ENCODE results near the gene METTL24.

Gene METTL24, protein sequence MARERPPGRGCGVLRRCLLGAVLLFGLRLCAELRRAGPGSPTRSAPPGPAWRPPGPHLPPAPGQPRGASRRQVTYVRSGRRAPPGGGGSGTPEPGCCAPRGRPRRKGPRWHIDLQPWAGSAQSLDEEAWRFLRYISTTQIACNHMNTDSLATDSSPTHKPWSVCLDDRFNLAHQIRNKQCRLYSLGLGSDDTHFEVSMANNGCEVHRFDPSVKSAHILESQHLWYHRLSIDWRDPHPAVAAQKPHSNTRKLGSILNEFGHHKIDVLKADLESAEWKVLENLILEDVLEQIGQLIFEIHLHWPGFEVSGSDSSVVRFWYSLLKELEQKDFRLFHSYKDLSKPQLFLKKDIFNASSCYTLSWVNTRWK

DNA sequence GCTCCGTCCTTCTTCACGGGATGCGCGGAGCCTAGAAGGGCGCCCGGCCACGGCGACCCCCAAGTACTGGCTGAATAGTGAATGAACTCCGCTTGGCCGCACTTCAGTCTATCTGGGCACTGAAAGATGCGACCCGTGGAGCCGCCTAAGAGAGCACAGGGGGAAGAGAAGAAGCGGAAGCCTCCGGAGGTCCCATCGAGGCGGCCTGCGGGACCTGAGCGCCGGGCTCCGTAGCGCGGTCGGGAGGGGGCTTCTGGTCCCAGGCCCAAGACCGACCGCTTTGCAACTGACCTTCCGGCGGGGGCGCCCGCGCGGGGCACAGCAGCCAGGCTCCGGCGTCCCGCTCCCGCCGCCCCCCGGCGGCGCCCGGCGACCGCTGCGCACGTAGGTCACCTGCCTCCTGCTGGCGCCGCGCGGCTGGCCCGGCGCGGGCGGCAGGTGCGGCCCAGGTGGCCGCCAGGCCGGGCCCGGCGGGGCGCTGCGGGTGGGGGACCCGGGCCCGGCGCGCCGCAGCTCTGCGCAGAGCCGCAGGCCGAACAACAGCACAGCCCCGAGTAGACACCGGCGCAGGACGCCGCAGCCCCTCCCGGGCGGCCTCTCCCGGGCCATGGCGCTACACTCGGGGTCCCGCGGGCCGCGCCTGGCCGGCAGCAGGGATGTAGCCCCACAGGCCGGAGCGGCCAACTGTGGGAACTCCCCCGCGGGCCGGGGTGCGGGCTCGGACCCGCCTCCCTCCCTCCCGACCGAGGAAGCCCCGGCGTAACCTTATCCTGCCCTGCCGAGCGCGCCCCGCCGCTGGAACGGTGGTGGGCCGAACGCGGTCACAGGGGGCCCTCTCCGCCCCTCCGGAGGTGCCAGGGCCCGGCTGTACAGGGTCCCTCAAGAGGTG is at the start of gene METTL24:
TSS of gene METTL24 (minus strand) at position 686 of the 889 bp plus-strand sequence. CDS start at position 609, 77 bp downstream.
- DNase-seq, result no peak

DNA sequence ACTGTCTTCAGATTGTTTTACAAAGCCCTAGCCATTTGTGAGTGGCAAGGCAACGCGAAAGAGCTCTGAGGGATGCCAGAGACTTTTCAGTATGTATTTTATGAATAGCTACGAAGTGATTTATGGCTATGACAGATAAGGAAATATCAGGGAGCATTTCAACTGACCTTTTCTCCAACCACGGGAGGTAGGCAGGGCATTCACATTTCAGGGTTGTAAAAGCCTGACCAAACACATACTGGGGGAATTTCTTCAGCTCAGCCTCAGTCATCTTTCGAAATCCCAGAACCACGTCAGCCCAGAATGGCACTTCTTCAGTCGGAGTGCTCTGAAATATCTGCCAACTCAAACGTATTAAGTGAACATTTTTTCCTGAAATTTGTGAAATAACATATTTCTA is 46.5 kb upstream of the METTL24 start:
- DNase-seq, result no peak

GRCh38 chr6:110401585-110402176 is 43.5 kb upstream of the METTL24 start:
- no peak for DNase-seq

GRCh38 chr6:110400208-110400607 is 42.1 kb upstream of the METTL24 start:
- DNase-seq, result no peak

DNA sequence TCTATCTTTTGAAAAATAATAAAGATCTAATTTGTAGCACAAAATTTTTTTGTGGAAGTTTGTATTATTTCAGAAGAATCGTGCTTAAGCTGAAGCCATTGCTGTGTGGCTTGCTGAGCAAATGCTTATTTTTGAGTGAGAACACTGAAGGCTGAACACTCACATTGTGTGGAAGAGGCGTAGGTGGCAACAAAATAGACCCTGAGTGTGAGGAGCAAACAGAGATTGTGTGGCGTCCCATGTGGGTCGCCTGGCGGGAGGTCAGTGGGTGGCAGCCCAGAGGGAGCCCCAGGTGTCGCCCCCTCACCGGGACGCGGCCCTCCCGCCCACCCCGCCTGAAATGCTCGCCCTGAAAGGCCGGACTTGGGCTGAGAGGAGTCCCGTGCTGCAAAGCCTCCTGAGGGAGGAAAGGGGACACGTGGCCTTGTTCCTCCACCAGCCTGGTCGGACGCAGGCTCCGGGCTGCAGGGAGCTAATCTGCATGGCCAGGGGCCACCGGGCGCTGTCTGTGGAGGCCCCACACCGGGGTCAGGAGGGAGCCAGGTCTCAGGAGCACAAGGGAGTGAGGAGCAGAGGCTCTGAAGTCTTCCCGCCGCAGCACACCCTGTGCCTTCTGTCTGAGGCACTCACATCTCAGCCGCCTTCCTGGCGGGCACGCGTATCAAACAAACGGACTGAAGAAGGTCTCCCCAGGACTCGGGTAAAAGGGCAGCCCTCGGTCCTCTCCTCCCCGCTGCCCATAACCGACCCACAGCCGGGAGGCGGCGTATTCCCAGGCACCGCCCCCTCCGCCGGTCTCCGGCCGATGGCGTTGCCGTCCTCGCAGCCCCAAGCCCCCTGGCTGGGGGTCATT is 41.3 kb upstream of the METTL24 start:
- no peak for DNase-seq

DNA sequence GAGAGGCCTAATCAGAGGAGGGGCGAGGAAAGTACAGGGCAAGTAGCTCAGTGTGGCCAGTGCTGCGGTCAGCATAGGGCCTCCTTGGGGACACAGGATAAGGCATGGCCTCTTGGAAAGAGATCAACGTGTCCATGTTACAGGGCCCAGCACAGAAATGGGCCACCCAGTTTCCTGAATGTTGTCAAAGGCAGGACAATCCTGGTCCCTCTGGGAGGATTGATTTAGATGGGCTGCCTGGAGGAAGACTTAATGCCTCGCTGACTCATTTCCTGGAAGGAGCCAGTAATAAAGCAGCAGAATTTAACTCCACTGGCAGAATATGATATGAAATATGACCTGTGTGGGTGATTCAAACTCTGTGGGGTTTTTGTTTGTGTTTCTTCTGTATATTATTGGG is 40.6 kb upstream of the METTL24 start:
- no peak for DNase-seq

- DNase-seq, result no peak
Measured at GRCh38 chr6:110395221-110395620, 37.1 kb upstream of the METTL24 start.

DNA sequence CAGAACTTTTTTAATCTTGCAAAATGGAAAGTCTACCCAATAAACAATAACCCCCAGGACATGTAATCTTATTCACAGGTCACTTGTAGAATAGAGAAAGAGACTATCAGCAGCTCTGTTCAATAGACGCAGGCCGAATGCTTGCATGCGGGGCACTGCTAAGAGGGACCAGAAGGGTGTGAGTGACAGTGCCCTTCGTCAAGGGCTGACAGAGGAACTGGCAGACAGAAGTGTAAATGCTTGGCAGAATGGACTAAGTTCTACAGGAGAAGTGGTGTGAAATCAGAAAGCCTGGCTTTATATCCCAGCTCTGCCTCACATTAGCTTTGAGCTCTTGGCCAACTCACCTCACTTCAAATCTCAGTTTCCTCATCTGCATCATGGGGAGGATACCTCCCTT is 36.3 kb upstream of the METTL24 start:
- no peak for DNase-seq

GRCh38 chr6:110392727-110393126 is 34.6 kb upstream of the METTL24 start:
- no peak for DNase-seq

DNA sequence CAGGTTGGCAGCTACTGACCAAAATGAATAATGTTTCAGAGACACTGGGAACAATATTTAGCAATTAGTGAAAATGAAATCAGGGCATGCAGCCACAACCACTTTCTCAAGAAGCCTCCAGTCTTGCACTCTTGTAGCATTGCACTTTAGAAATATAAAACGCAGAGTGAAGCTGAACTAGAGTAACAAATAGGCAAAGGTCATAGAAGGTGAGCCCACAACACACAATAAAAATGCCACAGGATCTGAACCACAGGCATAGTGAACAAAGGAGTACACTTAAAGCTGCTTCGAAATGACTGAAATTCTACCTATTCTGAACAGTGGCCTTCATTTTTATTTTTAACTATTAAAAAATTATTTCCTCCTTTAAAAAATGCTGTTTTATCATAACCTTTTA is 32.3 kb upstream of the METTL24 start:
- DNase-seq, result no peak

DNA sequence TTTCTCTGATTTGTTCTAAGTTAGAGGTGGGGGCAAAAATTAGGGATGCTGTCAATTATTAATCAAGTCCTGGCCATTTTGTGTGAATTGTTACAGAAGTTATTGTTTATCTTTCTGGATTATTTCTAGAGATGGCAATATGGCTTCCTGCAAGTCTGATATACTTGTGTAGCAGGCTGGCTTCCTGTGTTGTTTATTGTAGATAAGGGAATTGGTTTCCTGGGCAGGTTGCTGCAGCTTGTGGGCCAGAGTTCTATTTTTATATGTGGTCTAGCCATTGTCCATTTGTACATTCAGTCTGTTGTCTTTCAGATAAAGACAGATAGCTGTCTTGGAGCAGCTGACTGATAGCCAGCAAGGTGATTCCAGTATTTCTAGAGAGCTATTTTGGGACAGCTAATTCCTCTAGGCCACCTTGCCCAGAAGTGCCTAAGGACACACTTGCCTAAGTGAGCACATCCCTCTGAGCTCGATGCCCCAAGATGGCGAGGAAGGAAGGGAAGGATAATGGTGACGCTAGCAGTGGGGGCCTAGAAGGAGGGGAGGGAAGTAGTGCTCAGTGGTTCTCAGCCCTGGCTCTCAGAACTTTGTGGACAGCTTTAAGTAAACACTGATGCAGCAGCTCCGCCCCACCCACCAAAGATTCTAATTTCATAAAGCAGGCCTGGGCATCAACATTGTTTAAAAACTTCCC is 31.7 kb upstream of the METTL24 start:
- DNase-seq, result no peak

DNA sequence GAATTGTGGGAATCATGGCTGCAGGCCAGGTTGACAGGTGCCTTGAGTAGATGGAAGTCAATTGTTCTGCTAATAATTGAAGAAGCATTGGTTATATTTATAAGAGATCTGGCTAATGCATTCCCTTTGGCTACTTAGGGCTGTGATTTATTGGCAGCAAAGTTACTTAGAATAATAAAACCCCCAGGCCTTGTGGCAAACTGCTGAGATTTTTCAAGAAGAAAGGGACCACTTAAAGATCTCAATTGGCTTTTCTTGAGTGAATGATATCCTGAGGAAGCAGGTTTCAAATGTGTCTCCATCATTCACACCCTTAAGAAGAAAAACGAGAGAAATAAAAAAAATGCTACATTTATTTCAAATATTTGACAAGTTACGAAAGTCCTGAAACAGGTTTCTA is 29.8 kb upstream of the METTL24 start:
- DNase-seq, result no peak

- DNase-seq, result no peak
Measured at GRCh38 chr6:110385458-110385863, 27.3 kb upstream of the METTL24 start.

DNA sequence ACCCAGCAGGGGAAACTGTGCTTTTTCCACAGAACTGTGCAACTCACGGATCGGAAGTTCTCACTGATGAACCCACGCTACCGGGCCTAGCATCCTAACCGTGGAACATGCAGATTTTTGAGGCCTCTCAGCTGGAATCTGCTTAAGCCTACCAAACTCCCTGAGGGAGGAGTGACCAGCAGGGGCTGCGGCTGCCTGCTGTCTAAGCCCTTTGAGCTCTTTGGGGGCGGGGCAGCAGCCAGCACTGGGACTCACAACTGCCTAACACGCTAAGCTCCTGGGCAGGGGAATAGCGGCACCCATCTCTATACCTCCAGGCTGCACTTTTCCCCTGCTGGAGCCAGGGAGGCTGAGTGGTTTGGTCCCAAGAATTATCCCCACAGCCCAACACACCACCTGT is 20.4 kb upstream of the METTL24 start:
- DNase-seq, result peak; percentile 19

DNA sequence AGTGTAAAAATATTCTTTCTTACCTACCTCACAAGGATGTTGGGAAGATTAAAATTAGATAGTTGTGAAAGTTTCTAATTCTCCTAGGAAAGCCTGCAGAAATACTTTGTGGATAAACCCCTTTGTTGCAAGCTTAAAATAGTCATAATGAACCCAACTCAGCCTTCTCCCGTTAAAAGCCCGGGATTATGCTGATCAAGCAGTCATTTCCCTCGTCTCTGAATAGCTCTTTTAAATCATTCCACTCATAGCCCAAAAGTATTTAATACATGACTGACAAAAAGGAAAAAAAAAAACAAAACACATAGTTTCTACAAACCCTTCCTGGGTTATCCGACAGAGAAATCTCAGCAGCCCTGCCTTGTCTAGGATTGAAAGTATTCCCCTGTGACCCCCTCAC is 10.9 kb upstream of the METTL24 start:
- no peak for DNase-seq

DNA sequence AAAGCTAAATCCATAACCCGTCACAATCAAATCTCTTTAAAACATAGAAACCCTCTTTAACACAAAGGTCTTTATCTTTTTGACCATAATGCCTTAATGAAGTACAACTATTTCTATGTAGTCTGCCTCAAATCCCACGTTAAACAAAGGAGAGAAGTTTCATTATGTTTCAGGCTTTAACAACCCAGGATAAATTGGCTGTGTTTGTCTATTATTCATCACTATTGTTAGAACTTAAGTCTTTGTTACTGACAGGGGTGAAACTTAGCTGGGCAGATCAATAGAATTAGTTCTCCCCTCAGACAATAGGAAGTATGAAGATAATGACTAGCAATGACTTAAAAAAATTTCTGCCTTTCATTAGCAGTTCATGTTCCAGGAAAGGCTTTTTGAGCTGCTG is 10.1 kb upstream of the METTL24 start:
- no peak for DNase-seq

GRCh38 chr6:110367825-110368224 is 9.7 kb upstream of the METTL24 start:
- no peak for DNase-seq

- no peak for DNase-seq
Measured at GRCh38 chr6:110366975-110367374, 8.8 kb upstream of the METTL24 start.

- DNase-seq, result no peak
Measured at GRCh38 chr6:110366256-110366655, 8.1 kb upstream of the METTL24 start.

GRCh38 chr6:110364364-110365105 is 6.4 kb upstream of the METTL24 start:
- DNase-seq, result no peak

DNA sequence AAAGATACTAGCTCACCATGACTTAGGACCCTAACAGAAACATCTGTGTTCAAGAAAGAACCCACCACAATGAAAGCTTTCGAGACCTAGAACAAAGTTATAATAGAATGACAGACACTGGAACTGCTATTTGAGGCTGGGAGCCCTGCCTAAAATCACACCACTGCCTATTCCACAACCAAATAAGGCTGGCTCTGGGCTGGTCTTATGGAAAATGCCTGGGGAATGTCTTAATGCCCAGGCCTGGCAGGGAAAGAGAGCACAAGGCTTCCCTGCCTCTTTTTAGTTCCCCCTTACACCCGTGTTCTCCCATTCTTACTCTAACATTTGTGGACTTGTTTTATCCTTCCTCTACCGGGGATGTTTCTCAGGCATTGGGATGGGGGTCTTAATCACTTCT is 5.6 kb upstream of the METTL24 start:
- no peak for DNase-seq
